NCI-H446 treated with DMSO at 0.1 percent for 48 hours (cell line): Measurements from ENCODE around the gene TGFBR1.
"Not testable (repeated sequence)": the region's sequence is repeated elsewhere in the genome, so short reads cannot be mapped to it uniquely, and the experiment has no call there.

Experiments
- DNase-seq: peaks from one replicate; lab custom pipeline; 2025; lab: John Stamatoyannopoulos, UW

TGFBR1 gene

DNA sequence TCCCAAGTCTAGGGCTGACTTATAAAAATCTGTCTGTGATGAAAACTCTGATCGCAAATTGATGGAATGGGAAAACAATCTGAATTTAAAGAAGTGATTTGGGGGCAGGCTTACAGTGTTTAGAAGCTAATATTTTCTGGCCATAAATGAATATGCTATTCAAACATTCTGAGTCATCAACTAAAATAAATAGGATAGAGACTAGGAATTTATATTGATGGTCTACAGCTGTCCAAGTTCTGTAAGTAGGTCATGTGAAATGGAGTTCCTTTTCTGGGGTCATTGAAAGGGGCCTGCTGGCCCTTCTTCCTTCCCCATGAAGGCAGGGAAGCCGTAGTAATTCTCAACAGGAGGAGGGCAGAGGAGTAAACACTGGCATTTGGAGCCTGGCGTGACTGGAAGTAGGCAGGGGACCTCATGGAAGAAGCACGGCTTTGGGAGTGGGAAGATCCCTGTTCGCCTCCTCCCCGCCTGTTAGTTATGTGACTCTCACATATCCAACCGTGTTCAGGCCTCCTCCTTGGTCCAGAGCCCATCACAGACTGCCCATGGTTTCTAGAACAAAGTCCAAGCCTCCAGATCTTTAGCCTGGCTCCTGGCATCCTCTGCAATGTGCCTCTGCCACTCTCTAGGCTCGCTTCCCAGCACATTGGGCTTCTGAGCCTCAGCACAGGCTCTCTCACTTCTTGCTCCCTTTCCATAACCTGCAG is 85.1 kb downstream of the TGFBR1 start:
- DNase-seq = no peak

- DNase-seq = no peak
Observed at GRCh38 chr9:99190597-99191283, 85.8 kb downstream of the TGFBR1 start.

DNA sequence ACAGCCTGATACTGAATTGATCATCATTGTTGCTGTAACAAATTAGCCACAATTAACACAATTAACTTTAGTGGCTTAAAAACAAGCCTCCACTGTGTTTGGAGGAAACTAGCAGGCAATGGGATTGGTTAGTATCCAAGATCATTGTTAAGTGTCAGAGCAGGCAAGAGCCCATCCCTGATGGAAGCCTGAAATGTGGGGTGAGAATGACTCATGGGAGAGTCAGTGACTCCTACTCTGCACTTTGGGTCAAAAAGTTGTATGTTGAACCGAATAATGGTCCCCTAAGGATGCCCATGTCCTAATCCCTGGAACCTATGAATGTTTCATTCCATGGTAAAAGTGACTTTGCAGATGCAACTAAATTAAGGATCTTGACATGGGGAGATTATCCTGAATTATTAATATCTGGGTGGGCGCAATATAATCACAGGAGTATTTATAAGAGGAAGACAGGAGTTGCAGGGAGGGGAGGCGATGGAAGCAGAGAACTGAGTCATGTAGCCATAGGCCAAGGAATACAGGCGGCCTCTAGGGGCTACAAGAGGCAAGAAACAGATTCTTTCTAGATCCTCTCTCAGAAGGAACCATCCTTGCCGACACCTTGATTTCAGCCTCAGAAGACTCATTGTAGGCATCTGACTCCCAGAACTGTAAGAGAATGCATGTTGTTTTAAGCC is 88.0 kb downstream of the TGFBR1 start:
- DNase-seq = no peak

GRCh38 chr9:99193466-99193821 is 88.5 kb downstream of the TGFBR1 start:
- DNase-seq = no peak

DNA sequence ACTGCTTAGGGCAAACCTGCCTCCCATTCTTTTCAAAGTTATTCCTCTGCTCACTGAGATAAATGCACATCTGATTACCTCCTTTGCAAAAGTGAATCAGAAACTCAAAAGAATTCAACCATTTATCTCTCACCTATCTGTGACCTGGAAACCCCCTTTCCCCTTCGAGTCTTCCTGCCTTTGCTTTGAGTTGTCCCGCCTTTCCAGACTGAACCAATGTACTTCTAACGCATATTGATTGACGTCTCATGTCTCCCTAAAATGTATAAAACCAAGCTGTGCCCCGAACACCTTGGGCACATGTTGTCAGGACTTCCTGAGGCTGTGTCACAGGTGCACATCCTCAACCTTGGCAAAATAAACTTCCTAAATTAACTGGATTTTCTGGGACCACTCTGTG is 91.6 kb downstream of the TGFBR1 start:
- DNase-seq = not testable (repeated sequence)

GRCh38 chr9:99197124-99197630 is 92.3 kb downstream of the TGFBR1 start:
- DNase-seq = no peak

DNA sequence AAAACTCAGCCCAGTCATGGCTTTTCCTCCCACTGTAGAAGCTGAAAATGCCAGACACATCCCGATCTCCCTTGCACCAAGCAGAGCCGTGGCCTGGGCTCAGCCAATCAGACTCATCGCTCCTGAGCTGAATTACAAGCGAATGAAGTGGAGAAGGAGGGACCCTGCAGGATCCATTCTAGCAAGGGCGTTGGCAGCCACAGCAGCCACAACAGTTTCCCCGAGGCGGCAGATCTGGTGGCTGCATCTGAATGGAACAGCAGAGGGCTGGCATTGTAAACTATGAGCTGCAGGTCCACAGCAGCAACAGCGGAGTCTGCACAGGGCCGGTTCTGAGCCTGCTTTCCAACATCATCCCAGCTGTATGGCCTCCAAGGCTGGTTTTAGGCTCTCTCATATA is 93.1 kb downstream of the TGFBR1 start:
- DNase-seq = no peak

DNA sequence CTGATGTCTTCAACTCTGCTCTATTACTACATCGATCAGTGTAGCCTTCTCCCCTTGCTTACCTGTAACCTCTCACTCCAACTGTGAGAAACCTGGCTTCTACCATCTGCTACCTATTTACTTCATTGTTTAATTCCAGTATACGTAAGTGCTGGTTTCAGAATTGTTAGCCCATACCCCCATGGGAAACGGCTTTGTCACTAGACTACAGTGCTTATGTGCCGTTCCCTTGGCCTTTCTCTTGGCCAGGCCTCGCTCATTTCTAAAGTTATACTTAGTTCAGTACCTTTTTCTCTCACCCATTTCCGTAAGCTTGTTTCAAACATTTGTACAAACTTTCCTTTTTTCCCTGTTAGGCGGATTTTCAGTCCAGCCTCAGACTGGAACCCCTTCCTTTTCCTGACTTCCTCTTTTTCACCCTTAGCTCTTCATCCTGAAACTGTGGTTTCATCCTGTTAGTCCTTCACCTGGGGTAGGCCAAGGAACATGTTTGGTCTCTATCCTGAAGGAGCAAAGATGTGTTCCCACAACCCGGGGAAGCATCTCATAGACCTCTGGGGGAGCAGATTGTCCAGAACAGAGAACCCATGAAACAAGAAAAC is 95.1 kb downstream of the TGFBR1 start:
- DNase-seq = no peak

DNA sequence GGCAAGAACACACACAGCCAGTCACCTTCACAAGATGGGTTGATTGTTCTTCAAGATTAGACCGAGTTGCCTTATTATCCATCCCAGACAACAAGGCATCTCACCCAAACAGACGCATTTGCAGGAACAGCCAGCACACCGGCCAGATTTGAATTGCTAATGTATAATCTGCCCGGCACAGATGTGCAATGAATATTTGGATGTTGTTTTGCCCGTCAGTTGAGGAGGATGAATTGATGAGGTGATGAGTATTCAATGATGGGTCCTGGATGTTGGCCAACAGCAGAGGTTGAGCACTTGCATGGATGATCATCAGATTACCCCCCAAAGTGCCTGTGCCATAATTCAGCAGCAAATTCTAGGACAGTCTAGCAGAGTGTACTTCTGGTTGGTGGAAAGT is 96.7 kb downstream of the TGFBR1 start:
- no peak for DNase-seq
